H1 (cell line): ENCODE results near the gene ZBTB44. TPM values are rescaled to one million over a fixed set of nuclear protein-coding genes. Genes with fewer than 3 reads are reported as not detected.

Experiments
- CTCF ChIA-PET: fragments of 300-600 bp; sonication (Branson Sonifier 250); formaldehyde crosslinking; loops from one replicate; lab custom pipeline; 2021; ENCODE audit not compliant: partially characterized antibody; lab: Charles Lee
- POLR2A ChIA-PET: fragments of 300-600 bp; sonication (Branson Sonifier 250); formaldehyde crosslinking; loops from one replicate; lab custom pipeline; 2021; ENCODE audit warnings: inconsistent platforms; ENCODE audit not compliant: partially characterized antibody; lab: Charles Lee
- DNase-seq, 2 experiments: peaks; one replicate each; pipeline versions ENCODE4 v3.0.0 to v3.0.0-alpha.2; 2010 to 2022; ENCODE audit warnings: low spot score in 2 of 2, low read depth in 1 of 2, mixed read lengths in 1 of 2
- FAIRE-seq: peaks from 2 replicates; lab custom pipeline; 2011; peaks lifted over from hg19 to GRCh38; lab: Jason Lieb, UNC
- H2AFZ ChIP-seq: 2 replicates; pipeline ENCODE4 v1.8.1; 2012; ENCODE audit warnings: low read length, inconsistent platforms
- H2AK5ac ChIP-seq: 2 replicates; pipeline ENCODE4 v1.6.1; 2013; ENCODE audit warnings: low read depth, low read length
- H2BK120ac ChIP-seq: replicated peaks from 2 replicates; pipeline ENCODE3; 2013; ENCODE audit warnings: low read depth, low read length, inconsistent platforms
- H2BK12ac ChIP-seq: 2 replicates; pipeline ENCODE4 v1.6.1; 2013; ENCODE audit warnings: low read depth, low read length
- H2BK15ac ChIP-seq: 2 replicates; pipeline ENCODE4 v1.6.1; 2013; ENCODE audit warnings: low read length
- H2BK20ac ChIP-seq: 2 replicates; pipeline ENCODE4 v1.6.1; 2013; ENCODE audit warnings: low read length
- H2BK5ac ChIP-seq: 2 replicates; pipeline ENCODE4 v1.6.1; 2013; ENCODE audit warnings: low read depth, low read length
- H3K14ac ChIP-seq: 2 replicates; pipeline ENCODE4 v1.6.1; 2013; ENCODE audit warnings: inconsistent platforms; ENCODE audit not compliant: insufficient read length
- H3K18ac ChIP-seq: 2 replicates; pipeline ENCODE4 v1.6.1; 2013; ENCODE audit warnings: low read length; ENCODE audit errors: extremely low read depth
- H3K23ac ChIP-seq: 2 replicates; pipeline ENCODE4 v1.6.1; 2013; ENCODE audit warnings: inconsistent platforms; ENCODE audit not compliant: insufficient read length
- H3K23me2 ChIP-seq: 2 replicates; pipeline ENCODE4 v1.6.1; 2013; ENCODE audit warnings: low read depth, low read length
- H3K27ac ChIP-seq: 2 replicates; pipeline ENCODE4 v1.6.1; 2011; ENCODE audit warnings: low read depth, low read length, inconsistent platforms
- H3K27me3 ChIP-seq, 4 experiments: replicated peaks in 1 of 4; 1 replicate in 1 of 4; 2 replicates in 3 of 4; pipeline versions ENCODE4 v1.6.1 to v1.8.1; 2011 to 2013; ENCODE audit warnings: low read length in 3 of 4, mild to moderate bottlenecking in 3 of 4, inconsistent platforms in 2 of 4, mixed read lengths in 2 of 4, moderate library complexity in 1 of 4; ENCODE audit not compliant: control insufficient read depth in 3 of 4, insufficient read depth in 3 of 4; ENCODE audit errors: extremely low read depth in 1 of 4
- H3K36me3 ChIP-seq, 4 experiments: 2 replicates each; pipeline versions ENCODE4 v1.6.1 to v1.8.1; 2011 to 2013; ENCODE audit warnings: mild to moderate bottlenecking in 4 of 4, low read length in 3 of 4, moderate library complexity in 2 of 4, control low read depth in 1 of 4, inconsistent platforms in 1 of 4; ENCODE audit not compliant: insufficient read depth in 4 of 4, control insufficient read depth in 2 of 4
- H3K4ac ChIP-seq: replicated peaks from 2 replicates; pipeline ENCODE3; 2013; ENCODE audit warnings: low read length, low read depth, mixed read lengths, inconsistent platforms; ENCODE audit not compliant: insufficient read length
- H3K4me1 ChIP-seq, 4 experiments: replicated peaks in 1 of 4; 1 replicate in 1 of 4; 2 replicates in 3 of 4; pipeline versions ENCODE4 v1.6.1 to v1.8.1; 2011 to 2013; ENCODE audit warnings: low read length in 3 of 4, inconsistent platforms in 2 of 4, mixed read lengths in 1 of 4; ENCODE audit not compliant: insufficient read depth in 4 of 4, control insufficient read depth in 3 of 4
- H3K4me2 ChIP-seq, 2 experiments: 2 replicates each; pipeline versions ENCODE4 v1.6.1 to v1.8.1; 2011 to 2013; ENCODE audit warnings: low read depth in 2 of 2, low read length in 2 of 2, control low read depth in 1 of 2, inconsistent platforms in 1 of 2, mild to moderate bottlenecking in 1 of 2; ENCODE audit not compliant: insufficient read depth in 1 of 2
- H3K4me3 ChIP-seq, 4 experiments: fragments of 200-600, 300-600 bp in 1 of 4; sonication (generic), shearing (Covaris generic), sonication (Bioruptor Twin) in 1 of 4; 2 replicates each; pipeline versions ENCODE4 v1.5.1 to v1.8.1; 2011 to 2016; ENCODE audit warnings: low read length in 4 of 4, low read depth in 3 of 4, control low read depth in 2 of 4, inconsistent platforms in 2 of 4, mild to moderate bottlenecking in 2 of 4, mixed read lengths in 1 of 4, moderate library complexity in 1 of 4; ENCODE audit not compliant: insufficient read depth in 2 of 4; ENCODE audit errors: extremely low read depth in 1 of 4
- H3K56ac ChIP-seq: replicated peaks from 2 replicates; pipeline ENCODE3; 2013; ENCODE audit warnings: low read depth, mild to moderate bottlenecking, mixed read lengths, low read length, inconsistent platforms; ENCODE audit not compliant: insufficient read length
- H3K79me1 ChIP-seq: 2 replicates; pipeline ENCODE4 v1.6.1; 2013; ENCODE audit warnings: low read depth, low read length, control low read depth
- H3K79me2 ChIP-seq, 2 experiments: 2 replicates each; pipeline versions ENCODE4 v1.6.1 to v1.8.1; 2012 to 2013; ENCODE audit warnings: low read length in 2 of 2, mild to moderate bottlenecking in 2 of 2, inconsistent platforms in 1 of 2; ENCODE audit not compliant: insufficient read depth in 2 of 2, control insufficient read depth in 1 of 2
- H3K9ac ChIP-seq, 4 experiments: replicated peaks in 1 of 4; 1 replicate in 1 of 4; 2 replicates in 3 of 4; pipeline versions ENCODE4 v1.6.1 to v1.8.1; 2011 to 2013; ENCODE audit warnings: low read depth in 3 of 4, low read length in 3 of 4, control low read depth in 2 of 4, mild to moderate bottlenecking in 2 of 4, moderate library complexity in 2 of 4, inconsistent platforms in 1 of 4; ENCODE audit errors: extremely low read depth in 1 of 4
- H3K9me3 ChIP-seq, 2 experiments: 2 replicates each; pipeline versions ENCODE4 v1.6.1 to v1.8.1; 2012 to 2013; ENCODE audit warnings: mild to moderate bottlenecking in 2 of 2, moderate library complexity in 2 of 2, control low read depth in 1 of 2, inconsistent platforms in 1 of 2, low read depth in 1 of 2, low read length in 1 of 2, mixed read lengths in 1 of 2; ENCODE audit not compliant: insufficient read depth in 2 of 2
- H4K20me1 ChIP-seq, 2 experiments: replicated peaks in 1 of 2; 2 replicates each; pipeline versions ENCODE3 to v1.8.1; 2011 to 2013; ENCODE audit warnings: inconsistent platforms in 2 of 2, low read length in 2 of 2, mild to moderate bottlenecking in 1 of 2; ENCODE audit not compliant: insufficient read depth in 2 of 2, control insufficient read depth in 1 of 2
- H4K5ac ChIP-seq: 2 replicates; pipeline ENCODE4 v1.6.1; 2013; ENCODE audit warnings: low read length, low read depth, mixed read lengths, inconsistent platforms; ENCODE audit not compliant: insufficient read length
- H4K8ac ChIP-seq: 2 replicates; pipeline ENCODE4 v1.8.0; 2013; ENCODE audit warnings: mild to moderate bottlenecking, moderate library complexity, low read length, inconsistent platforms; ENCODE audit not compliant: insufficient read depth; ENCODE audit errors: extremely low read depth
- H4K91ac ChIP-seq: replicated peaks from 2 replicates; pipeline ENCODE3; 2013; ENCODE audit warnings: low read length, mixed read lengths, inconsistent platforms; ENCODE audit not compliant: insufficient read length
- CTCF ChIP-seq, 3 experiments: IDR thresholded peaks; 1 replicate in 2 of 3; 2 replicates in 1 of 3; pipeline versions ENCODE4 v1.5.1 to v1.6.1; 2011; ENCODE audit warnings: low read length in 3 of 3, mild to moderate bottlenecking in 3 of 3, inconsistent platforms in 2 of 3, low read depth in 1 of 3, moderate library complexity in 1 of 3; ENCODE audit not compliant: insufficient read depth in 1 of 3; ENCODE audit errors: control extremely low read depth in 1 of 3
- FOSL1 ChIP-seq: IDR thresholded peaks from 2 replicates; pipeline ENCODE4 v1.6.1; 2011; ENCODE audit warnings: mild to moderate bottlenecking, low read depth, low read length, moderate library complexity; ENCODE audit not compliant: insufficient read depth
- KDM1A ChIP-seq: fragments of 200-600, 300-600 bp; sonication (generic); IDR thresholded peaks from 2 replicates; pipeline ENCODE4 v1.7.1; 2016; ENCODE audit warnings: mild to moderate bottlenecking, low read length, borderline replicate concordance
- KDM5A ChIP-seq: fragments of 200-600 bp; IDR thresholded peaks from 2 replicates; pipeline ENCODE4 v1.7.1; 2012; ENCODE audit warnings: mild to moderate bottlenecking, low read length, inconsistent platforms, mixed read lengths
- PHF8 ChIP-seq: fragments of 200-600 bp; sonication (generic); conservative IDR thresholded peaks from 2 replicates; pipeline ENCODE4 v1.7.1; 2012; ENCODE audit warnings: low read depth, mild to moderate bottlenecking, inconsistent platforms, low read length, moderate library complexity
- POU5F1 ChIP-seq: IDR thresholded peaks from 2 replicates; pipeline ENCODE4 v1.6.1; 2011; ENCODE audit warnings: low read depth, mild to moderate bottlenecking, low read length, moderate library complexity
- RNF2 ChIP-seq: fragments of 200-900, 300-1000 bp; sonication (generic); IDR thresholded peaks from 2 replicates; pipeline ENCODE4 v1.7.1; 2016; ENCODE audit warnings: borderline replicate concordance, low read depth, mild to moderate bottlenecking, antibody characterized with exemption, low read length; ENCODE audit not compliant: poor library complexity, severe bottlenecking; ENCODE audit errors: missing control alignments
- SRF ChIP-seq: IDR thresholded peaks from 2 replicates; pipeline ENCODE4 v1.6.1; 2011; ENCODE audit warnings: mild to moderate bottlenecking, low read depth, low read length, moderate library complexity
- TBP ChIP-seq: IDR thresholded peaks from 2 replicates; pipeline ENCODE4 v1.6.1; 2011; ENCODE audit warnings: low read depth, low read length, improper control_type of control experiment
- WGBS, 2 experiments: shearing (Covaris generic) in 1 of 2; methylation state at CpG; one replicate each; pipeline versions ENCODE4 v1.1.6 to v1.1.7; 2013 to 2015; ENCODE audit warnings: low lambda C conversion rate in 2 of 2, mixed read lengths in 2 of 2, inconsistent platforms in 1 of 2, low coverage in 1 of 2, missing lambda C conversion rate in 1 of 2; ENCODE audit not compliant: insufficient replicate concordance in 2 of 2, insufficient coverage in 1 of 2, insufficient read length in 1 of 2; ENCODE audit errors: extremely low coverage in 1 of 2, missing lambda C conversion rate in 1 of 2; 5-methylcytosine and 5-hydroxymethylcytosine counted together
- polyA plus RNA-seq, 7 experiments: library from polyadenylated mRNA; depleted of rRNA in 3 of 7; stranded (reverse) in 5 of 7; unstranded in 2 of 7; fragments of >200 nt in 5 of 7; fragments of 200-250 nt in 2 of 7; gene quantifications; 1 replicate in 5 of 7; 2 replicates in 1 of 7; 4 replicates in 1 of 7; pipeline versions ENCODE4 v1.2.1 to v1.2.3, GENCODE V29; 2011 to 2013; ENCODE audit warnings: missing spikeins in 2 of 7, mixed read lengths in 2 of 7
- total RNA-seq: library from RNA; stranded (reverse); fragmentation: NEBNext Ultra II Directional; extraction: Animal tissue kit (Norgen Biotek cat#: 25700); gene quantifications from 2 replicates; pipeline ENCODE4 v1.2.1, GENCODE V29; 2021

The ZBTB44 gene
- total and polyA plus RNA-seq, 2 of the 8 experiments (the other 6 are each of a cell fraction or from before 2014, with no cell fraction given), result 37.2 to 158 TPM

GRCh38 chr11:130202009-130202817 lies 112.5 kb downstream of the ZBTB44 start:
- FAIRE-seq (no peak), DNase-seq (no peak)
- H3K36me3 ChIP-seq, result no peaks in the 10 kb centered on the region; a peak in 1 of 8 replicates
- H4K91ac ChIP-seq, result no peak overlapping the region
- peak overlapping the region; percentile 38; the same call in 1 of the 2 replicates for H4K8ac ChIP-seq
- no peak overlapping the region for H3K27ac ChIP-seq
- H3K4me3 ChIP-seq, result no peak overlapping the region
- no peak overlapping the region for H2AK5ac ChIP-seq
- peaks cover 0 to under 1% of the 10 kb centered on the region in 2 experiments for H4K20me1 ChIP-seq
- H3K27me3 ChIP-seq, result no peaks in the 10 kb centered on the region
- no peak overlapping the region for H2AFZ ChIP-seq
- no peak overlapping the region for H3K56ac ChIP-seq
- no peak overlapping the region for H3K4ac ChIP-seq
- H3K9ac ChIP-seq, result no peak overlapping the region
- no peak overlapping the region for H3K4me2 ChIP-seq
- WGBS, 2 experiments, result 93% methylated on average over 12 of the region's 12 CpGs; no CpG with 5 or more reads in 1 of the 2 experiments
- H2BK12ac ChIP-seq, result no peak overlapping the region
- no peaks in the 10 kb centered on the region for H3K79me1 ChIP-seq
- H2BK20ac ChIP-seq, result no peak overlapping the region
- H3K14ac ChIP-seq, result no peak overlapping the region
- no peak overlapping the region for H2BK15ac ChIP-seq
- no peak overlapping the region for H3K18ac ChIP-seq
- no peaks in the 10 kb centered on the region for H3K79me2 ChIP-seq
- POLR2A ChIA-PET, result interaction anchor here (1.0 kb wide), 1 partner anchor 8 kb away, joined by 3 read pairs; no protein-coding TSS in a partner anchor
- CTCF ChIA-PET, result interaction anchor here (1.0 to 1.7 kb wide), 5 partner anchors 9 to 667 kb away, joined by 3 to 7 read pairs (median 5); no protein-coding TSS in a partner anchor
- H3K23ac ChIP-seq, result no peak overlapping the region
- H4K5ac ChIP-seq, result no peak overlapping the region
- no peaks in the 10 kb centered on the region for H3K4me1 ChIP-seq
- H3K9me3 ChIP-seq, result no peaks in the 10 kb centered on the region
- no peak overlapping the region for H2BK5ac ChIP-seq
- no peaks in the 10 kb centered on the region; the same call in 1 of the 2 replicates for H3K23me2 ChIP-seq
- no peak overlapping the region for H2BK120ac ChIP-seq
- TF ChIP-seq POU5F1, result no peak
- TF ChIP-seq RNF2, result no peak
- no peak for TF ChIP-seq CTCF (IDR thresholded peaks at IDR 0.05; ENCODE audit: control extremely low read depth in 1 of 3, insufficient read depth in 1 of 3, low read depth in 1 of 3, low read length in 3 of 3)
- no peak for TF ChIP-seq TBP
- TF ChIP-seq KDM5A, result no peak
- TF ChIP-seq FOSL1, result no peak
- TF ChIP-seq SRF, result no peak
- TF ChIP-seq PHF8, result no peak
- TF ChIP-seq KDM1A, result no peak
